Brain microvascular endothelial cell (primary cell): ENCODE results near the gene SPIRE1.

Source experiments
- DNase-seq: peaks from one replicate; pipeline ENCODE4 v3.0.0-alpha.2; 2020
- H3K27ac ChIP-seq: fragments of 250-450 bp; sonication (Bioruptor Pico); 2 replicates; pipeline ENCODE4 v1.5.1; 2020; ENCODE audit warnings: mild to moderate bottlenecking, moderate library complexity
- H3K27me3 ChIP-seq: fragments of 250-450 bp; sonication (Bioruptor Pico); replicated peaks from 2 replicates; pipeline ENCODE4 v1.5.1; 2020; ENCODE audit warnings: mild to moderate bottlenecking
- H3K36me3 ChIP-seq: fragments of 250-450 bp; sonication (Bioruptor Pico); replicated peaks from 2 replicates; pipeline ENCODE4 v1.5.1; 2020; ENCODE audit warnings: mild to moderate bottlenecking
- H3K4me3 ChIP-seq: 2 replicates; pipeline ENCODE4 v1.5.1; 2011; ENCODE audit warnings: low read depth, mild to moderate bottlenecking, control low read depth, low read length, moderate library complexity
- CTCF ChIP-seq: IDR thresholded peaks from 2 replicates; pipeline ENCODE4 v1.5.1; 2011; ENCODE audit warnings: low read depth, mild to moderate bottlenecking, moderate library complexity, low read length, control low read depth, inconsistent platforms; ENCODE audit errors: missing control alignments
- in situ Hi-C: cut with HindIII; loops from 2 replicates; pipeline ENCODE4 v1.10.0; 2017; ENCODE audit warnings: low sequenced_read_pairs, low pct_ligation_motif_present

SPIRE1 gene

GRCh38 chr18:12443551-12443950 lies 214.4 kb downstream of the SPIRE1 start:
- H3K4me3 ChIP-seq, result no peak overlapping the region
- H3K27me3 ChIP-seq, result no peaks in the 10 kb centered on the region
- no peak for TF ChIP-seq CTCF

GRCh38 chr18:12442946-12443345 lies 215.0 kb downstream of the SPIRE1 start:
- no peak overlapping the region for H3K27ac ChIP-seq
- peaks cover 9% of the 10 kb centered on the region for H3K36me3 ChIP-seq
- no peak for DNase-seq
- no peaks in the 10 kb centered on the region for H3K27me3 ChIP-seq
- no peak for TF ChIP-seq CTCF
- in situ Hi-C loops, result no loop called here
- H3K4me3 ChIP-seq, result no peak overlapping the region

More at GRCh38 chr18:12443551-12443950, 214.4 kb downstream of the SPIRE1 start:
- in situ Hi-C loops, result no loop called here
- Histone ChIP-seq H3K36me3 (peaks cover 9% of the 10 kb centered on the region), H3K27ac (no peak overlapping the region)
- DNase-seq, result no peak

GRCh38 chr18:12441475-12442034 lies 216.4 kb downstream of the SPIRE1 start:
- Histone ChIP-seq H3K27me3 (no peaks in the 10 kb centered on the region), H3K36me3 (peaks cover 3% of the 10 kb centered on the region), H3K27ac (no peak overlapping the region), H3K4me3 (no peak overlapping the region)
- TF ChIP-seq CTCF, result no peak
- no peak for DNase-seq
- in situ Hi-C loops, result no loop called here

- Histone ChIP-seq H3K4me3 (no peak overlapping the region), H3K36me3 (peaks cover 4% of the 10 kb centered on the region), H3K27me3 (no peaks in the 10 kb centered on the region), H3K27ac (no peak overlapping the region)
- in situ Hi-C loops, result no loop called here
- TF ChIP-seq CTCF, result no peak
- no peak for DNase-seq
Observed at GRCh38 chr18:12438257-12438656, 219.7 kb downstream of the SPIRE1 start.

- Histone ChIP-seq H3K4me3 (no peak overlapping the region), H3K27ac (no peak overlapping the region), H3K27me3 (no peaks in the 10 kb centered on the region), H3K36me3 (peaks cover 15% of the 10 kb centered on the region)
- no peak for TF ChIP-seq CTCF
- in situ Hi-C loops, result no loop called here
- DNase-seq, result no peak
Observed at GRCh38 chr18:12435867-12436266, 222.0 kb downstream of the SPIRE1 start.

- DNase-seq, result no peak
- Histone ChIP-seq H3K4me3 (no peak overlapping the region), H3K36me3 (peaks cover 15% of the 10 kb centered on the region), H3K27ac (no peak overlapping the region), H3K27me3 (no peaks in the 10 kb centered on the region)
- no peak for TF ChIP-seq CTCF
- in situ Hi-C loops, result no loop called here
Observed at GRCh38 chr18:12434541-12434929, 223.4 kb downstream of the SPIRE1 start.
